ENCODE results near the gene PLCD3. TPM values are rescaled to one million over a fixed set of nuclear protein-coding genes. Genes with fewer than 3 reads are reported as not detected.

PLCD3 gene
- total and polyA plus RNA-seq, 2 of the 13 experiments (the other 11 are each of a cell fraction or from before 2014, with no cell fraction given) = 11.3 to 39.1 TPM

DNA sequence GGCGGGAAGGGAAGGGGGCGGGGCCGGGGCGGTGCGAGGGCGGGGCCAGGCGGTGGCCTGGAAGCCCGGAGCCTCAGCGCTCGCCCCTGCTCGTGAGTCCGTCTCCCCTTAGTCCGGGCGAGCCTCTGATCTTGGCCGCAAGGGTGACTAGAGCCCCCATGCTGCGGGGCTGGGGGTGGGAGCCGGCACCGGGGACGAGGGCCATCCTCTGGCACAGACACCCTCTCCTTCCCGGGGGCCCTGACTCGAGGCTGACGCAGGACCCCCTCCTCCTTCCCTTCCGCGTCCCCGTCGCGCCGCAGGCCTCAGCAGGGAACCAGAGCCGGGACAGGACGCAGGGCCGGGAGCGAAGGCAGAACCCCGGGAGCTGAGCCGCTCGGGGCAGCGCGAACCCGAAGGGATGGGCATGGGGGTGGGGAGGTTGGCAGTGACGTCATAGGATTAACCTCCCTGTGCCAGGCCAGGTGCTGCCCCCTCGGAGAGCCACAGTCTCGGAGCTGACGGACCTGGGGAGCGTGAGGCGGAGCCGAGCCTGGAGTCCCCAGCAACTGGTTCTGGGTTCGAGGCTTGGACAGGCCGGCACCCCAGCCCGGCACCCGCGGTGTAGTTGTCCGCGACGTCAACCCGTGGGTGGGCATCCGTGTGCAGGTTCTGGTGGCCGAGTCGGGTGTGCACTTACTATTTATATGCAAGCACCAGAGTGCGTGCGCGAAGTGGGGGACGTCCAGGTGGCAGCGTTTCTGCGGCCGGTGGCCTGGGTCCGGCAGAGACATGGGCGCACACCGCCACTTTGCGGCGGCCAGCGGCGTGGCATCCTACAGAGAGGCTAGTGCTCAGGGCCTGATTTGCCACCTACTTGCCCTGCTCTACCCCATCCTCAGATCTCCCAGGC is 503 bp upstream of the PLCD3 start (continued):
- TF ChIP-seq ZNF34 (CRISPR knock-in tag; IDR thresholded peaks at IDR 0.05; ENCODE audit: borderline replicate concordance) = peak; percentile 72; the same call in 1 of the 2 replicates
- TF ChIP-seq ZNF775 (CRISPR knock-in tag; IDR thresholded peaks at IDR 0.05; ENCODE audit: borderline replicate concordance) = no peak
- TF ChIP-seq ZKSCAN1 (IDR thresholded peaks at IDR 0.05; ENCODE audit: low read length) = no peak
- TF ChIP-seq EHMT2 (IDR thresholded peaks at IDR 0.05; ENCODE audit: borderline replicate concordance, low read depth, low read length) = no peak
- TF ChIP-seq FOXC1 (CRISPR knock-in tag; IDR thresholded peaks at IDR 0.05; ENCODE audit: borderline replicate concordance) = peak; percentile 94
- TF ChIP-seq, protein P1, sequence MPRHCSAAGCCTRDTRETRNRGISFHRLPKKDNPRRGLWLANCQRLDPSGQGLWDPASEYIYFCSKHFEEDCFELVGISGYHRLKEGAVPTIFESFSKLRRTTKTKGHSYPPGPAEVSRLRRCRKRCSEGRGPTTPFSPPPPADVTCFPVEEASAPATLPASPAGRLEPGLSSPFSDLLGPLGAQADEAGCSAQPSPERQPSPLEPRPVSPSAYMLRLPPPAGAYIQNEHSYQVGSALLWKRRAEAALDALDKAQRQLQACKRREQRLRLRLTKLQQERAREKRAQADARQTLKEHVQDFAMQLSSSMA (CRISPR knock-in tag; IDR thresholded peaks at IDR 0.05) = 0 out of 2 replicates have a peak, but pooled peaks have one; percentile 54
- TF ChIP-seq, protein P2, sequence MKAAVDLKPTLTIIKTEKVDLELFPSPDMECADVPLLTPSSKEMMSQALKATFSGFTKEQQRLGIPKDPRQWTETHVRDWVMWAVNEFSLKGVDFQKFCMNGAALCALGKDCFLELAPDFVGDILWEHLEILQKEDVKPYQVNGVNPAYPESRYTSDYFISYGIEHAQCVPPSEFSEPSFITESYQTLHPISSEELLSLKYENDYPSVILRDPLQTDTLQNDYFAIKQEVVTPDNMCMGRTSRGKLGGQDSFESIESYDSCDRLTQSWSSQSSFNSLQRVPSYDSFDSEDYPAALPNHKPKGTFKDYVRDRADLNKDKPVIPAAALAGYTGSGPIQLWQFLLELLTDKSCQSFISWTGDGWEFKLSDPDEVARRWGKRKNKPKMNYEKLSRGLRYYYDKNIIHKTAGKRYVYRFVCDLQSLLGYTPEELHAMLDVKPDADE (CRISPR knock-in tag; IDR thresholded peaks at IDR 0.05) = peak; percentile 24; the same call in 1 of the 2 replicates
- peak; percentile 51; the same call in 1 of the 2 replicates for TF ChIP-seq ZNF335 (CRISPR knock-in tag; IDR thresholded peaks at IDR 0.05)
- TF ChIP-seq ZNF570 (CRISPR knock-in tag; IDR thresholded peaks at IDR 0.05; ENCODE audit: borderline replicate concordance) = no peak
- peak; percentile 63 for TF ChIP-seq KAT8 (CRISPR knock-in tag; IDR thresholded peaks at IDR 0.05)
- no peak; the same call in 1 of the 2 replicates for TF ChIP-seq NKX3-1 (CRISPR knock-in tag; IDR thresholded peaks at IDR 0.05)
- no peak for TF ChIP-seq MAFG (CRISPR knock-in tag; IDR thresholded peaks at IDR 0.05)
- peak; percentile 84; the same call in 1 of the 2 replicates for TF ChIP-seq BRD4 (CRISPR knock-in tag; IDR thresholded peaks at IDR 0.05)
- TF ChIP-seq ZNF605 (CRISPR knock-in tag; IDR thresholded peaks at IDR 0.05) = peak; percentile 78; the same call in 1 of the 2 replicates
- TF ChIP-seq SETDB1 (CRISPR knock-in tag; IDR thresholded peaks at IDR 0.05; ENCODE audit: borderline replicate concordance) = no peak
- peak; percentile 24; the same call in 1 of the 2 replicates for TF ChIP-seq ZNF460 (CRISPR knock-in tag; IDR thresholded peaks at IDR 0.05; ENCODE audit: borderline replicate concordance)
- TF ChIP-seq ZNF430 (CRISPR knock-in tag; IDR thresholded peaks at IDR 0.05) = 0 out of 2 replicates have a peak, but pooled peaks have one; percentile 38
- TF ChIP-seq KDM3A (CRISPR knock-in tag; IDR thresholded peaks at IDR 0.05; ENCODE audit: low read depth) = peak; percentile 85; the same call in 1 of the 2 replicates
- peak; percentile 73; the same call in 1 of the 2 replicates for TF ChIP-seq EEA1 (CRISPR knock-in tag; IDR thresholded peaks at IDR 0.05; ENCODE audit: borderline replicate concordance)
- TF ChIP-seq, protein P3, sequence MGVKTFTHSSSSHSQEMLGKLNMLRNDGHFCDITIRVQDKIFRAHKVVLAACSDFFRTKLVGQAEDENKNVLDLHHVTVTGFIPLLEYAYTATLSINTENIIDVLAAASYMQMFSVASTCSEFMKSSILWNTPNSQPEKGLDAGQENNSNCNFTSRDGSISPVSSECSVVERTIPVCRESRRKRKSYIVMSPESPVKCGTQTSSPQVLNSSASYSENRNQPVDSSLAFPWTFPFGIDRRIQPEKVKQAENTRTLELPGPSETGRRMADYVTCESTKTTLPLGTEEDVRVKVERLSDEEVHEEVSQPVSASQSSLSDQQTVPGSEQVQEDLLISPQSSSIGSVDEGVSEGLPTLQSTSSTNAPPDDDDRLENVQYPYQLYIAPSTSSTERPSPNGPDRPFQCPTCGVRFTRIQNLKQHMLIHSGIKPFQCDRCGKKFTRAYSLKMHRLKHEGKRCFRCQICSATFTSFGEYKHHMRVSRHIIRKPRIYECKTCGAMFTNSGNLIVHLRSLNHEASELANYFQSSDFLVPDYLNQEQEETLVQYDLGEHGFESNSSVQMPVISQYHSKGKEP (CRISPR knock-in tag; IDR thresholded peaks at IDR 0.05) = no peak
- 0 out of 2 replicates have a peak, but pooled peaks have one; percentile 71 for TF ChIP-seq PREB (CRISPR knock-in tag; IDR thresholded peaks at IDR 0.05)
- peak; percentile 81; the same call in 1 of the 2 replicates for TF ChIP-seq CBX5 (CRISPR knock-in tag; IDR thresholded peaks at IDR 0.05; ENCODE audit: borderline replicate concordance)
- TF ChIP-seq ZFP82 (CRISPR knock-in tag; IDR thresholded peaks at IDR 0.05; ENCODE audit: borderline replicate concordance) = peak; percentile 79; the same call in 1 of the 2 replicates
- 0 out of 2 replicates have a peak, but pooled peaks have one; percentile 43 for TF ChIP-seq FOXJ3 (CRISPR knock-in tag; IDR thresholded peaks at IDR 0.05; ENCODE audit: borderline replicate concordance)
